Measurements from ENCODE around the gene SHC3.

Gene SHC3

DNA sequence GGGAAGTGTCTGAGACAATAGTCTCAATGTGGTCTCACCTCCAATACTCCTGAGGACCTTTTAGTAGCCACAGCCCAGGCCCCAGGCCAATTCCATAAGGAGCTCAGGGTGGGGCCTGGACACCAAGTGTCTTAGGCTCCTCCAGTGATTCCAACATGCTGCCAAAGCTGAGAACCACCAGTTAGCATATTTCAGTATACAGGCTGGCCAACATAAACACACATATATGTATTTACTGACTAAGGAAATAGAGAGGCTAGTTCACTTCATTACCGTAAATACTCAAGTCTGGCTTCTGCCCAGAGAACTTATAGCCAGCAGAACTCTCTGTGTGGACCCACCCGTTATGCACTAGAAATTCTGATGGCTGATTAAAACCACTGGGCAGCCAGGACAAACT, 163.3 kb downstream of the SHC3 start:
- DNase-seq, result no peak

GRCh38 chr9:89014153-89014552, 164.5 kb downstream of the SHC3 start:
- DNase-seq, result no peak

- no peak for DNase-seq
These were observed 165.0 kb downstream of the SHC3 start for GRCh38 chr9:89013660-89014059.

DNA sequence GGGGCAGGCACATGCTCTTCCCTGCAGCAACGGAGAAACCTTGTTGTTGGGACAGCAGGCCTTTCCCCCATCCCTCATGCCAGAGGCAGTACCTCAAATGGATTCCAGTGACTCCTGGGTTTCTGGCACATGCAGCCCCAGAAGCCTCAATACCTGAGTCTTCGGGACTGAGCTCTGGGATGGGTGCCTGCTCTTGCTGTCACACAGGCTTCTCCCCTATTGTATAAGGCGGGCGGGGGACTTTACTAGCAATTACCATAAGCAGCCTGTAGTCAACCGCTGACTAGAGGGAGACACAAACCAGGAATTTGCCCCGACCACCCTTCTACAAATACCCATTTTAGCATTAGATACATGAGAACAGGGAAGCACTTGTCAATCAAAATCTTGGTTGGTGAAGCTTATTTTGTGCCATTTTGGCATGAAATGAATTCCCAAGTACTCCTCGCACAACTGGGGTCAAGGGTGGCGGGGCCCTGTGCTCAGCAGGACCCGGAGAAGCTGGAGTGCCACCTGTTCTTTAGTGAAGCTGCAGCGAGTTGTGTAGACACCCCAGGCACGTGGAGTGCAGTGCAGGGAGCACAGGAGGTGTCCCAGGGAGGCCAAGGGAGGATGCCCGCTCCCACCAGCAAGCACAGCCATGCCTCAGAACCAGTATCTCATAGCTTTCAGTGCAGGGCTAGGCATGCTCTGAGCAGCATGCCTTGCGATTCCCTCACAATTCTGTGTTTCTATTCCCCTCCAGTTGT, 166.2 kb downstream of the SHC3 start:
- DNase-seq, result no peak

DNA sequence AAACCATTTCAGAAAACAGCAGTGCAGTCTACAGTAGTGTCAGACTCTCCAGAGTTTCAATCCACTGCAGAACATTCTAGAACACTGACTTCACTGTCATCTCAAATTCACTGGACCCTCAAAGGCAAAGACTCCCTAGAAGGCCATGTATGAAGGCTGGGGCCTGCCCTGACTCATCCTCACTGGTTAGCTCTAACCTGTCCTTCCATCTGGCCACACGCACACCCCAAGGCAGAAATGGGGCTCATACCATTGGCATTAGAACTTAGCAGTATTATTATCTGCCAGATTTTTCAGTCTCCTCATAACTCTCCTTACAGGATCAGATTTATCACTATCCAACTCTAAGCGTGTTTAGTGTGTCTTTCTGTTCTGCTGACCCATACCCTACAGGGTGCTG, 166.9 kb downstream of the SHC3 start:
- no peak for DNase-seq

DNA sequence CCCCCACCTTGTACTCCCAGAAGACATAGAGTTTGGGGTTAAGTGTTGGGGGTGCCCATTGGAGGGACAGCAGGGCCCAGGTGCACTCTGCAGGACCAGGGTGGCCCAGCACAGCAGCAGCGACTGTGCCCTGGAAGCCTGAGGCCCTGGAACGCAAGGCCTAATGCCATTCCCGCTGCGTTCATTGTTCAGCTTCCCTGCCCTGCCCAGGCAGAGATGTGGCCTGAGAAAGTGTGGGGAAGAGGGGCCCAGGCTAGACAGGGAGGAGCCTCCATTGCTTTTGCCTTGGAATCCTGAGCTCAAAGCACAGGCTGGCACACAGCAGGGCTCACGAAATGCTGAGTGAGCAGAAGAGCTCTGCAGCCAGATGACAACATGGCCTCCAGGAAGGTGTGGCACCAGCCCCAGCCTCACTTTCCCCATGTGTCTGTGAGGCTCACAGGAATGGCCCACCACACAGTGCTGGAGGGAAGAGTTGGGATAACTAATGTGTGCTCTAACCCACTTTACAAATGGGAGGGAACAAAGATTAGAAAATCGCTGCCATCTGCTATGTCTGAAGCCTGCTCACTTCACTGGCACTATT, 168.0 kb downstream of the SHC3 start:
- no peak for DNase-seq

- DNase-seq, result no peak
These were observed 168.6 kb downstream of the SHC3 start for GRCh38 chr9:89010056-89010455.

GRCh38 chr9:89009546-89009840, 169.1 kb downstream of the SHC3 start:
- no peak for DNase-seq

- DNase-seq, result no peak
These were observed 169.7 kb downstream of the SHC3 start for GRCh38 chr9:89008744-89009545.

GRCh38 chr9:89008055-89008743, 170.4 kb downstream of the SHC3 start:
- DNase-seq, result no peak

GRCh38 chr9:89006996-89007967, 171.3 kb downstream of the SHC3 start:
- no peak for DNase-seq

DNA sequence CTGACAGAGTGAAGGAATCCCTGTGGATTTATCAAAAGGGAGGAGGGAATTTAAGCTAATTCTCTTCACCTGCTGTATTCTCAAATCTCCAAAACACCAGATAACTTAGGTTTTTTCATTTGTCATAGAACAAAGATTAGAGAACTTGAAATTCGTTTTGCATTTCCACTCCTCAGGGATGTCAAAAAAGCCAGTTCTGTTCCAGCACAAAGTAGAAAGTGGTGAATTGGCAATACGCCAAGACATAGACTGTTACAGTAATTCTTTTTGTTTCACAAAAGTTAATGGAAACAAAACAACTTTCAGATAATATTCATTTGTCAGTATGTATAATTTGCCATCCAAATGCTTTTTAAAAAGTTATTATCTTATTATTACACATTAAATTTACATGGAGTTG, 172.4 kb downstream of the SHC3 start:
- DNase-seq, result no peak

GRCh38 chr9:89005323-89005722, 173.3 kb downstream of the SHC3 start:
- DNase-seq, result no peak

GRCh38 chr9:89002987-89003386, 175.6 kb downstream of the SHC3 start:
- no peak for DNase-seq

DNA sequence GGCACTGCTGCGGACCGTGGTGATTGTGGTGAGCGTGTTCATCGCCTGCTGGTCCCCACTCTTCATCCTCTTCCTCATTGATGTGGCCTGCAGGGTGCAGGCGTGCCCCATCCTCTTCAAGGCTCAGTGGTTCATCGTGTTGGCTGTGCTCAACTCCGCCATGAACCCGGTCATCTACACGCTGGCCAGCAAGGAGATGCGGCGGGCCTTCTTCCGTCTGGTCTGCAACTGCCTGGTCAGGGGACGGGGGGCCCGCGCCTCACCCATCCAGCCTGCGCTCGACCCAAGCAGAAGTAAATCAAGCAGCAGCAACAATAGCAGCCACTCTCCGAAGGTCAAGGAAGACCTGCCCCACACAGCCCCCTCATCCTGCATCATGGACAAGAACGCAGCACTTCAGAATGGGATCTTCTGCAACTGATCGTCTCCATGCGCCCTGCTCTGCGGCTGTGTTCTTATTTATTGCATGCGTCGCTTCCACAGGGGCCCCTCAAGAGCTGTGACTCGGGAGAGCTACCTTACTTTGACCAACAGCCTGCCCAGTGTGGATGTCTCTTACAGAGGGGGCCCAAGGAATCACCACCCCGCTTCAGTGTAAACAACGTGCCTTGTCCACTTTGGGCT, 176.6 kb downstream of the SHC3 start:
- DNase-seq, result no peak

GRCh38 chr9:89000973-89001916, 177.4 kb downstream of the SHC3 start:
- DNase-seq, result peak; percentile 82

DNA sequence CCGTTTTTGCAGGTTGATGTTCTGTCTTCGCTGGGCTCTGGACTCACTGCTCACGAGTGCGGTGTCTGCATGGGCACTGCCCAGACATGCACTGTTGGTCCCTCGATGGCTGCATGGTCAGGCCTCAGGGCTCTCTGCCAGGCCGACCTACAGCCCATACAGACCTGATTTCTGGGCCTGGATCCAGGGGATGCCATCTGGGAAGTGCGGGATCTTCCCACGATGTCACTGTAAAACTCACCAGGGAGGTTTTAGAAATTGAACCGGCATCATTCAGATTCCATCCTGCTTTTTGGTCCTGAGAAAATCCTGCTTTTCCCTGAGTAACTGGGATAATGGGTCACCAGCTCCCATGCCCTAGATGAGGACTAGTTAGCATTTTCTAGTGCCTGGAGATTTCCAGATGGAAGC, 178.2 kb downstream of the SHC3 start:
- DNase-seq, result no peak

GRCh38 chr9:88998911-88999310, 179.7 kb downstream of the SHC3 start:
- no peak for DNase-seq

GRCh38 chr9:88998503-88998902, 180.1 kb downstream of the SHC3 start:
- DNase-seq, result no peak

- no peak for DNase-seq
These were observed 181.0 kb downstream of the SHC3 start for GRCh38 chr9:88997646-88998045.

GRCh38 chr9:88996921-88997235, 181.7 kb downstream of the SHC3 start:
- no peak for DNase-seq
